Measurements from ENCODE around the gene MICAL3. TPM values are rescaled to one million over a fixed set of nuclear protein-coding genes. Genes with fewer than 3 reads are reported as not detected.

MICAL3 gene
- total and polyA plus RNA-seq, 2 of the 8 experiments (the other 6 are each of a cell fraction or from before 2014, with no cell fraction given): 8.3 to 41.8 TPM

DNA sequence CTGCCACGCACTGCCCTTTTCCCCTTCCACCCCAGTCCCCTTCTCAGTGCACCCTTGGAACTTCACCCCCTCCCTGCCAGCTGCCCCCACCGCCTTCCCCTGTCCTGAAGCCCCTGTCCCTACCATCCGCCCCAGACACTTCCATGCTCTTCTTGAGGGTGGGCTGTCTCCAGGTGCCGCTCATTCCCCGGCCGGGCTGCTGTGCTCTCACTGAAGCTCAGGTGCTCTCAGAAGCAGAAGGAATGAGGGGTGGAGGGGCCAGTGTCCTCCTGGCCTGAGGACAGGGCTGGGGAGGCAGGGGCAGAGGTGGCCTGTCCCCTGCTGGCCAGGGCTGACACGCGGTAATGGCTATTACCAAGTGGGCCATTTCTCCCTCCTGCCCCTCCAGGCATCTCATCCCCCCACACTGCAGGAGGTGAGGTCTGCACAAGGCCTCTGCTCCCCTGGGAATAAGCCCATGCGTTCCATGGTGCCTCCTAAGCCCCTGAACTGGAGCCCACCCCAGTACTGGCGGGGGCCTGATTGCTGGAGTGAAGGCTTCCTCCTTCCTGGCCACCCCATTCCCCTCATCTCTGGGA, 243.5 kb downstream of the MICAL3 start:
- no peak overlapping the region for H2BK15ac ChIP-seq (ENCODE audit: low read length)
- H3K27me3 ChIP-seq (replicated peaks in 1 of 4; ENCODE audit: control insufficient read depth in 3 of 4, extremely low read depth in 1 of 4, insufficient read depth in 3 of 4, low read length in 3 of 4): no peaks in the 10 kb centered on the region
- H3K56ac ChIP-seq (replicated peaks; ENCODE audit: insufficient read length, low read depth, low read length): no peak overlapping the region
- no peak overlapping the region for H2AK5ac ChIP-seq (ENCODE audit: low read depth, low read length)
- DNase-seq (ENCODE audit: low read depth in 1 of 2, low spot score in 2 of 2): no peak
- H3K79me2 ChIP-seq (ENCODE audit: control insufficient read depth in 1 of 2, insufficient read depth in 2 of 2, low read length in 2 of 2): no peaks in the 10 kb centered on the region
- no peak overlapping the region for H3K27ac ChIP-seq (ENCODE audit: low read depth, low read length)
- no peak overlapping the region for H3K14ac ChIP-seq (ENCODE audit: insufficient read length)
- POLR2A ChIA-PET (ENCODE audit: partially characterized antibody): interaction anchor here (0.9 kb wide), 1 partner anchor 39 kb away, joined by 3 read pairs; no protein-coding TSS in a partner anchor
- no peak overlapping the region for H2BK5ac ChIP-seq (ENCODE audit: low read depth, low read length)
- 87% methylated on average over 8 of the region's 10 CpGs; no CpG with 5 or more reads in 1 of the 2 experiments for WGBS, 2 experiments (ENCODE audit: extremely low coverage in 1 of 2, insufficient coverage in 1 of 2, insufficient read length in 1 of 2, insufficient replicate concordance in 2 of 2, low coverage in 1 of 2, low lambda C conversion rate in 2 of 2, missing lambda C conversion rate in 1 of 2)
- H2BK20ac ChIP-seq (ENCODE audit: low read length): no peak overlapping the region
- no peaks in the 10 kb centered on the region for H3K36me3 ChIP-seq (ENCODE audit: control insufficient read depth in 2 of 4, insufficient read depth in 4 of 4, low read length in 3 of 4)
- peaks cover 0 to 9% (median 5%) of the 10 kb centered on the region in 4 experiments; a peak in 2 of 7 replicates for H3K4me1 ChIP-seq (replicated peaks in 1 of 4; ENCODE audit: control insufficient read depth in 3 of 4, insufficient read depth in 4 of 4, low read length in 3 of 4)
- no peak overlapping the region; the same call in none of the 2 replicates for H4K8ac ChIP-seq (ENCODE audit: extremely low read depth, insufficient read depth, low read length)
- no peaks in the 10 kb centered on the region for H4K20me1 ChIP-seq (replicated peaks in 1 of 2; ENCODE audit: control insufficient read depth in 1 of 2, insufficient read depth in 2 of 2, low read length in 2 of 2)
- H3K4me3 ChIP-seq (ENCODE audit: extremely low read depth in 1 of 4, insufficient read depth in 2 of 4, low read depth in 3 of 4, low read length in 4 of 4): no peak overlapping the region
- no peak overlapping the region for H3K9ac ChIP-seq (replicated peaks in 1 of 4; ENCODE audit: extremely low read depth in 1 of 4, low read depth in 3 of 4, low read length in 3 of 4)
- no peaks in the 10 kb centered on the region for H3K9me3 ChIP-seq (ENCODE audit: insufficient read depth in 2 of 2, low read depth in 1 of 2, low read length in 1 of 2)
- H3K23me2 ChIP-seq (ENCODE audit: low read depth, low read length): no peaks in the 10 kb centered on the region
- H3K79me1 ChIP-seq (ENCODE audit: low read depth, low read length): no peaks in the 10 kb centered on the region
- TF ChIP-seq KDM5A (IDR thresholded peaks at IDR 0.05; ENCODE audit: low read length) (no peak), GTF2F1 (IDR thresholded peaks at IDR 0.05; ENCODE audit: borderline replicate concordance, low read depth, low read length) (no peak), SIRT6 (IDR thresholded peaks at IDR 0.05; ENCODE audit: low read length) (no peak), GABPA (IDR thresholded peaks at IDR 0.05; ENCODE audit: borderline replicate concordance, insufficient read depth, low read length) (no peak)
- TF ChIP-seq, protein P1, sequence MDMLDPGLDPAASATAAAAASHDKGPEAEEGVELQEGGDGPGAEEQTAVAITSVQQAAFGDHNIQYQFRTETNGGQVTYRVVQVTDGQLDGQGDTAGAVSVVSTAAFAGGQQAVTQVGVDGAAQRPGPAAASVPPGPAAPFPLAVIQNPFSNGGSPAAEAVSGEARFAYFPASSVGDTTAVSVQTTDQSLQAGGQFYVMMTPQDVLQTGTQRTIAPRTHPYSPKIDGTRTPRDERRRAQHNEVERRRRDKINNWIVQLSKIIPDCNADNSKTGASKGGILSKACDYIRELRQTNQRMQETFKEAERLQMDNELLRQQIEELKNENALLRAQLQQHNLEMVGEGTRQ (IDR thresholded peaks at IDR 0.05; ENCODE audit: low read length): no peak
- TF ChIP-seq, protein P2, sequence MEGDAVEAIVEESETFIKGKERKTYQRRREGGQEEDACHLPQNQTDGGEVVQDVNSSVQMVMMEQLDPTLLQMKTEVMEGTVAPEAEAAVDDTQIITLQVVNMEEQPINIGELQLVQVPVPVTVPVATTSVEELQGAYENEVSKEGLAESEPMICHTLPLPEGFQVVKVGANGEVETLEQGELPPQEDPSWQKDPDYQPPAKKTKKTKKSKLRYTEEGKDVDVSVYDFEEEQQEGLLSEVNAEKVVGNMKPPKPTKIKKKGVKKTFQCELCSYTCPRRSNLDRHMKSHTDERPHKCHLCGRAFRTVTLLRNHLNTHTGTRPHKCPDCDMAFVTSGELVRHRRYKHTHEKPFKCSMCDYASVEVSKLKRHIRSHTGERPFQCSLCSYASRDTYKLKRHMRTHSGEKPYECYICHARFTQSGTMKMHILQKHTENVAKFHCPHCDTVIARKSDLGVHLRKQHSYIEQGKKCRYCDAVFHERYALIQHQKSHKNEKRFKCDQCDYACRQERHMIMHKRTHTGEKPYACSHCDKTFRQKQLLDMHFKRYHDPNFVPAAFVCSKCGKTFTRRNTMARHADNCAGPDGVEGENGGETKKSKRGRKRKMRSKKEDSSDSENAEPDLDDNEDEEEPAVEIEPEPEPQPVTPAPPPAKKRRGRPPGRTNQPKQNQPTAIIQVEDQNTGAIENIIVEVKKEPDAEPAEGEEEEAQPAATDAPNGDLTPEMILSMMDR (IDR thresholded peaks at IDR 0.05; ENCODE audit: control extremely low read depth in 1 of 3, insufficient read depth in 1 of 3, low read depth in 1 of 3, low read length in 3 of 3): peak in 1 of 3 experiments; percentile 20; a peak in 1 of 4 replicates
- no peak overlapping the region for H2BK12ac ChIP-seq (ENCODE audit: low read depth, low read length)
- H2AFZ ChIP-seq (ENCODE audit: low read length): no peak overlapping the region
- no peak overlapping the region for H2BK120ac ChIP-seq (replicated peaks; ENCODE audit: low read depth, low read length)
- no peak overlapping the region for H3K23ac ChIP-seq (ENCODE audit: insufficient read length)
- CTCF ChIA-PET (ENCODE audit: partially characterized antibody): interaction anchor here (0.6 to 6.5 kb wide), 9 partner anchors 8 to 1949 kb away, joined by 3 to 52 read pairs (median 6); no protein-coding TSS in a partner anchor
- no peak overlapping the region for H4K91ac ChIP-seq (replicated peaks; ENCODE audit: insufficient read length, low read length)
- no peak overlapping the region for H3K18ac ChIP-seq (ENCODE audit: extremely low read depth, low read length)
- no peak overlapping the region for H3K4me2 ChIP-seq (ENCODE audit: insufficient read depth in 1 of 2, low read depth in 2 of 2, low read length in 2 of 2)
- no peak overlapping the region for H3K4ac ChIP-seq (replicated peaks; ENCODE audit: insufficient read length, low read depth, low read length)
- H4K5ac ChIP-seq (ENCODE audit: insufficient read length, low read depth, low read length): no peak overlapping the region
- no peak for FAIRE-seq
